MCF 10A (cell line): Measurements from ENCODE around the gene NLGN4Y. TPM values are rescaled to one million over a fixed set of nuclear protein-coding genes. Genes with fewer than 3 reads are reported as not detected.

Experiments used
- BruUV-seq: library from RNA; stranded (reverse); fragments of 400-500 nt; replicated peaks from 2 replicates; lab custom pipeline; 2021; lab: Mats Ljungman, UMichigan
- CTCF ChIA-PET: fragments of 300-600 bp; sonication (Branson Sonifier 250); formaldehyde crosslinking; extraction: SDS; loops from one replicate; lab custom pipeline; 2021; ENCODE audit warnings: antibody characterized with exemption, inconsistent platforms; lab: Yijun Ruan, JAX
- POLR2A ChIA-PET: fragments of 300-600, 350-650 bp; sonication (Branson Sonifier 250); formaldehyde crosslinking; extraction: SDS; loops from one replicate; lab custom pipeline; 2020; ENCODE audit warnings: antibody characterized with exemption, inconsistent platforms; lab: Yijun Ruan, JAX
- DNase-seq: peaks from one replicate; pipeline ENCODE4 v3.0.0-alpha.2; 2018; ENCODE audit not compliant: unreplicated experiment
- H3K27ac Mint-ChIP-seq: one replicate; pipeline ENCODE4 v1.8.0; 2022; ENCODE audit warnings: mild to moderate bottlenecking, low read depth, mixed read lengths; ENCODE audit not compliant: unreplicated experiment
- H3K27me3 Mint-ChIP-seq: one replicate; pipeline ENCODE4 v1.8.0; 2022; ENCODE audit warnings: mixed read lengths; ENCODE audit not compliant: insufficient read depth, unreplicated experiment
- H3K36me3 Mint-ChIP-seq: one replicate; pipeline ENCODE4 v1.8.0; 2022; ENCODE audit warnings: mild to moderate bottlenecking, moderate library complexity, mixed read lengths; ENCODE audit not compliant: insufficient read depth, unreplicated experiment
- H3K4me1 Mint-ChIP-seq: one replicate; pipeline ENCODE4 v1.8.0; 2022; ENCODE audit warnings: mixed read lengths; ENCODE audit not compliant: insufficient read depth, unreplicated experiment
- H3K4me3 Mint-ChIP-seq: one replicate; pipeline ENCODE4 v1.8.0; 2022; ENCODE audit warnings: mild to moderate bottlenecking, moderate library complexity, mixed read lengths; ENCODE audit not compliant: unreplicated experiment
- H3K9me3 Mint-ChIP-seq: one replicate; pipeline ENCODE4 v1.8.0; 2022; ENCODE audit warnings: mixed read lengths; ENCODE audit not compliant: unreplicated experiment
- intact Hi-C: fragments of 100-400 bp; cut with micrococcal nuclease; formaldehyde crosslinking; loops from 2 replicates; pipeline ENCODE4 v1.14.1; 2022
- total RNA-seq: library from RNA; stranded (reverse); gene quantifications from 2 replicates; pipeline ENCODE4 v1.2.3, GENCODE V29; 2022
- TF ChIP-seq, protein P1 (sequence below): fragments of 200-600 bp; IDR thresholded peaks from one replicate; pipeline ENCODE4 v1.8.0; 2022; ENCODE audit warnings: antibody characterized with exemption, mild to moderate bottlenecking; ENCODE audit not compliant: unreplicated experiment

The NLGN4Y gene
- total RNA-seq, 1 experiment from 2014 or later, result not detected

DNA sequence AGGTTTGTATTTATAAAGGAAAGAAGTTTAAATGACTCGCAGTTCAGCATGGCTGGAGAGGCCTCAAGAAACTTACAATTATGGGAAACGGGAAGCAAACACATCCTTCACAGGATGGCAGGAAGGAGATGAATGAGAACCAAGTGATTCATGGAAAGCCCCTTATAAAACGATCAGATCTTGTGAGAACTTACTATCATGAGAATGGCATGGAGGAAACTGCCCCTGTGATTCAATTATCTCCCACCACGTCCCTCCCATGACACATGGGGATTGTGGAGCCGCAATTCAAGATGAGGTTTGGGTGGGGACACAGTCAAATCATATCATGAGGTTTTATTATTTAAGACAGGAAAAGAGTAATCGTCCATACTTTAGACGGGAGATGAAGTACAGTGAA is 4.0 kb downstream of the NLGN4Y start:
- ChIA-PET CTCF (no interaction called here), POLR2A (no interaction called here)
- BruUV-seq, result no TSS peak
- no peak overlapping the region for H3K27ac Mint-ChIP-seq
- H3K4me3 Mint-ChIP-seq, result no peak overlapping the region
- no peaks in the 10 kb centered on the region for H3K27me3 Mint-ChIP-seq
- no peaks in the 10 kb centered on the region for H3K36me3 Mint-ChIP-seq
- DNase-seq, result no peak
- no peaks in the 10 kb centered on the region for H3K9me3 Mint-ChIP-seq
- TF ChIP-seq, protein P1, sequence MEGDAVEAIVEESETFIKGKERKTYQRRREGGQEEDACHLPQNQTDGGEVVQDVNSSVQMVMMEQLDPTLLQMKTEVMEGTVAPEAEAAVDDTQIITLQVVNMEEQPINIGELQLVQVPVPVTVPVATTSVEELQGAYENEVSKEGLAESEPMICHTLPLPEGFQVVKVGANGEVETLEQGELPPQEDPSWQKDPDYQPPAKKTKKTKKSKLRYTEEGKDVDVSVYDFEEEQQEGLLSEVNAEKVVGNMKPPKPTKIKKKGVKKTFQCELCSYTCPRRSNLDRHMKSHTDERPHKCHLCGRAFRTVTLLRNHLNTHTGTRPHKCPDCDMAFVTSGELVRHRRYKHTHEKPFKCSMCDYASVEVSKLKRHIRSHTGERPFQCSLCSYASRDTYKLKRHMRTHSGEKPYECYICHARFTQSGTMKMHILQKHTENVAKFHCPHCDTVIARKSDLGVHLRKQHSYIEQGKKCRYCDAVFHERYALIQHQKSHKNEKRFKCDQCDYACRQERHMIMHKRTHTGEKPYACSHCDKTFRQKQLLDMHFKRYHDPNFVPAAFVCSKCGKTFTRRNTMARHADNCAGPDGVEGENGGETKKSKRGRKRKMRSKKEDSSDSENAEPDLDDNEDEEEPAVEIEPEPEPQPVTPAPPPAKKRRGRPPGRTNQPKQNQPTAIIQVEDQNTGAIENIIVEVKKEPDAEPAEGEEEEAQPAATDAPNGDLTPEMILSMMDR, result no peak
- intact Hi-C loops, result no loop called here
- no peaks in the 10 kb centered on the region for H3K4me1 Mint-ChIP-seq

DNA sequence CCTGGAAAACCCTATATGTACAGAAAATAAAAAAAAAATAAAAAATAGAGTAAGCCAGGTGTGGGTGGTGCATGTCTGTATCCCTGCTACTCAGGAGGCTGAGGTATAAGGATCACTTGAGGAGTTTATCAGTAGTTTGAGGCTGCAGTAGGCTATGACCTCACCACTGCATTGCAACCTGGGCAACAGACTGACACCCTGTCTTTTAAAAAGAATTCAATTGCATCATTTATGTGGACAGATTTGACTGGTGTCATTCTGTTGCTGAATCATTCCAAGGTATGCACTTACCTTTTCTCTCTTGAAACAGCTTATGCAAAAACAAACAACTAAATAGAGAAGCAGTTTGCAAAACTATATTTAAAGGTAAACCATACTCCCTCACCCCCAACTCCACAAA is 12.4 kb downstream of the NLGN4Y start:
- Mint-ChIP-seq H3K36me3 (no peaks in the 10 kb centered on the region), H3K9me3 (no peaks in the 10 kb centered on the region), H3K4me1 (no peaks in the 10 kb centered on the region), H3K27ac (no peak overlapping the region), H3K4me3 (no peak overlapping the region), H3K27me3 (no peaks in the 10 kb centered on the region)
- TF ChIP-seq, protein P1, result no peak
- ChIA-PET CTCF (no interaction called here), POLR2A (no interaction called here)
- intact Hi-C loops, result no loop called here
- DNase-seq, result no peak
- no TSS peak for BruUV-seq

GRCh38 chrY:14543506-14543905 is 19.2 kb downstream of the NLGN4Y start:
- POLR2A ChIA-PET, result no interaction called here
- Mint-ChIP-seq H3K27ac (no peak overlapping the region), H3K4me3 (no peak overlapping the region), H3K9me3 (no peaks in the 10 kb centered on the region), H3K4me1 (no peaks in the 10 kb centered on the region), H3K27me3 (no peaks in the 10 kb centered on the region), H3K36me3 (no peaks in the 10 kb centered on the region)
- CTCF ChIA-PET, result no interaction called here
- intact Hi-C loops, result no loop called here
- no TSS peak for BruUV-seq
- TF ChIP-seq, protein P1, result no peak
- DNase-seq, result no peak

- Mint-ChIP-seq H3K9me3 (no peaks in the 10 kb centered on the region), H3K4me1 (no peaks in the 10 kb centered on the region), H3K27me3 (no peaks in the 10 kb centered on the region), H3K36me3 (no peaks in the 10 kb centered on the region), H3K27ac (no peak overlapping the region), H3K4me3 (no peak overlapping the region)
- intact Hi-C loops, result no loop called here
- no peak for DNase-seq
- POLR2A ChIA-PET, result no interaction called here
- CTCF ChIA-PET, result no interaction called here
- BruUV-seq, result no TSS peak
- TF ChIP-seq, protein P1, result no peak
These were observed 57.0 kb downstream of the NLGN4Y start for GRCh38 chrY:14581294-14581693.
